ENCODE data around the gene VPS54. TPM values are rescaled to one million over a fixed set of nuclear protein-coding genes. Genes with fewer than 3 reads are reported as not detected.

The VPS54 gene
- total RNA-seq, 4 donors from 2014 or later, result 4.1 to 27.6 (median 18.6) TPM

DNA sequence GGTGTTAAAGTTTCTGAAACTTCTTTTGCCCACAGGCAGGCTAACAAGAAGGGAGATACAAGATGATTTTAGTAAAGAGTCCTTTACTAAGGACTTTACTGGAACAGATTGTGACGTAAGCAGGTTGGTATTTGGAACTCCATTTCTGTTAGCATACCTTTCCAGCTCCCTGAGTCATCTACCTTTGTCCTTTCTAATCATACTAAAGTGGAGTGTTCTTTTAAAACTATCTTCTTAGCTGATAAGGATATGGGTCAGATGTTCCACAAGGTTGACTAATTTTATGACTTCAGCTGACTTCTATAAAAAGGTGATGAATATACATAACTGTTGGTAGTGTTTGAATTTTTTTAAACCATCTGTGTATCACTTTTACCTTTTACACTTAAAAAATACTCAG lies 156.4 kb downstream of the VPS54 start:
- no peaks in the 10 kb centered on the region for H3K9me3 ChIP-seq
- in situ Hi-C loops (cut with MboI; ENCODE audit: low pct_ligation_motif_present in 1 of 4, low pct_unique_long_range_greater_than_20kb in 1 of 4, low sequenced_read_pairs in 3 of 4), result loop anchor here in 3 of 4 donors (10.0 to 25.0 kb wide), 3 partner anchors 168 to 276 kb away; partner anchors contain the start of genes MDH1 (in 1 of the 3) and WDPCP (in 1 of the 3)
- H3K4me3 ChIP-seq, result no peak overlapping the region
- H3K27me3 ChIP-seq, result no peaks in the 10 kb centered on the region
- TF ChIP-seq POLR2AphosphoS5 (IDR thresholded peaks at IDR 0.05) (peak in 2 of 3 donors; percentile 43 to 53), POLR2A (IDR thresholded peaks at IDR 0.05) (no peak), EP300 (IDR thresholded peaks at IDR 0.05; ENCODE audit: low read depth) (peak; percentile 26)
- TF ChIP-seq, protein P1, sequence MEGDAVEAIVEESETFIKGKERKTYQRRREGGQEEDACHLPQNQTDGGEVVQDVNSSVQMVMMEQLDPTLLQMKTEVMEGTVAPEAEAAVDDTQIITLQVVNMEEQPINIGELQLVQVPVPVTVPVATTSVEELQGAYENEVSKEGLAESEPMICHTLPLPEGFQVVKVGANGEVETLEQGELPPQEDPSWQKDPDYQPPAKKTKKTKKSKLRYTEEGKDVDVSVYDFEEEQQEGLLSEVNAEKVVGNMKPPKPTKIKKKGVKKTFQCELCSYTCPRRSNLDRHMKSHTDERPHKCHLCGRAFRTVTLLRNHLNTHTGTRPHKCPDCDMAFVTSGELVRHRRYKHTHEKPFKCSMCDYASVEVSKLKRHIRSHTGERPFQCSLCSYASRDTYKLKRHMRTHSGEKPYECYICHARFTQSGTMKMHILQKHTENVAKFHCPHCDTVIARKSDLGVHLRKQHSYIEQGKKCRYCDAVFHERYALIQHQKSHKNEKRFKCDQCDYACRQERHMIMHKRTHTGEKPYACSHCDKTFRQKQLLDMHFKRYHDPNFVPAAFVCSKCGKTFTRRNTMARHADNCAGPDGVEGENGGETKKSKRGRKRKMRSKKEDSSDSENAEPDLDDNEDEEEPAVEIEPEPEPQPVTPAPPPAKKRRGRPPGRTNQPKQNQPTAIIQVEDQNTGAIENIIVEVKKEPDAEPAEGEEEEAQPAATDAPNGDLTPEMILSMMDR (IDR thresholded peaks at IDR 0.05), result no peak
- WGBS, 2 donors (ENCODE audit: low coverage in 1 of 2), result 63% methylated on average over 1 of the region's 1 CpG; no CpG with 5 or more reads in 1 of the 2 donors
- peaks cover 0 to 31% (median 13%) of the 10 kb centered on the region in 4 donors for H3K36me3 ChIP-seq
- DNase-seq, result no peak
- H3K27ac ChIP-seq, result peak overlapping the region in 3 of 4 donors; percentile 41 to 67 (median 45)
- intact Hi-C loops (cut with DNase I; ENCODE audit: low total_unique reads), result no loop called here
- H3K4me1 ChIP-seq, result peaks cover 5 to 43% (median 18%) of the 10 kb centered on the region in 4 donors

DNA sequence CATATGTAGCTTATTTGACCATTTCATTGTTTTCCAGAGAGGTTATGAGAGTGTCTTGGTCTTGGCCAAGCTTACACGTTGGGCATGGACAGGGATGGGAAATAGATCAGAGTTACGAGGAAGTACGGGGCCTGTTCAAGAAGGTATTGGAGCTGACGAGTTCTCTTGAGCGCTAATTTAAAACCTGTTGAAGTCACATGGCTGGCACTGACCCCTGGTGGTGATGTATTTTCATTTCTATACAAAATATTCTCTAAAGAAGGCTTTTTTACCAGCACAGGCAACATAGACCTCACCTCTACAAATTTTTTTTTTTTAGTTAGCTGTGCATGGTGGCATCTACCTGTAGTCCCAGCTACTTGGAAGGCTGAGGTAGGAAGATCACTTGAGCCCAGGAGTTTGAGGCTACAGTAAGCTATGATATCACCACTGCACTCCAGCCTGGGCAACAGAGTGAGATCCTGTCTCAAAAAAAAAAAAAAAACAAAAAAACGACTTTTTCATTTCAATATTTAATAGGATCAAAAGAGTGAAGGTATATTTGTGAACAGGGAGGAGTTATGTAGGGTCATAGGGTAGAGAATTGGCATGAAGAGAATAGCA lies 157.9 kb downstream of the VPS54 start:
- Histone ChIP-seq H3K4me1 (peaks cover 5 to 43% (median 18%) of the 10 kb centered on the region in 4 donors), H3K27ac (peak overlapping the region in 3 of 4 donors; percentile 13 to 67 (median 45)), H3K27me3 (no peaks in the 10 kb centered on the region), H3K4me3 (no peak overlapping the region), H3K36me3 (peaks cover 0 to 42% (median 14%) of the 10 kb centered on the region in 4 donors), H3K9me3 (no peaks in the 10 kb centered on the region)
- intact Hi-C loops (cut with DNase I; ENCODE audit: low total_unique reads) (no loop called here), in situ Hi-C loops (cut with MboI; ENCODE audit: low pct_ligation_motif_present in 1 of 4, low pct_unique_long_range_greater_than_20kb in 1 of 4, low sequenced_read_pairs in 3 of 4) (loop anchor here in 3 of 4 donors (10.0 to 25.0 kb wide), 3 partner anchors 167 to 274 kb away; partner anchors contain the start of genes MDH1 (in 1 of the 3) and WDPCP (in 1 of the 3))
- TF ChIP-seq EP300 (IDR thresholded peaks at IDR 0.05; ENCODE audit: low read depth) (no peak), POLR2AphosphoS5 (IDR thresholded peaks at IDR 0.05) (no peak), POLR2A (IDR thresholded peaks at IDR 0.05) (no peak)
- TF ChIP-seq, protein P1 (IDR thresholded peaks at IDR 0.05), result peak; percentile 50 to 66 (median 63)
- DNase-seq, result peak; percentile 56
- 32 to 37% methylated on average over 6 of the region's 6 CpGs for WGBS, 2 donors (ENCODE audit: low coverage in 1 of 2)

DNA sequence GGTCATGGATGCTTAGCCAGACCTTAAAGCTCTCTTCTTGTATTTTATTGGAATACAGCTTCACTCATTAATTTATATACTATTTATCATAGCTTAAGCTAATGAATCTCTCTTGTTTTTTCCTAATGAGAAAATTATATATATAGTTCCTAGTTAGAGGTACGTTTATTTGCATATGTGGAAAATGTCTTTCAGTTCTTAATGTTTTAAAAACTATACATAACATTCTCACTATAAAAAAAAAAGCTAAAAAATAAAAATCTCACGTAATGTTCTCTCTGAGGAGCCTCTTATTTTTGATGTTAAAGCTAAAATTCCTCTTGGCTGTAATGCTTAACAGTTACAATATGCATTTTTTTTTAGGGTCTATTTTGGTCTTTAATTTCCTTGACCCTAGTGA lies 160.9 kb downstream of the VPS54 start:
- H3K4me3 ChIP-seq, result no peak overlapping the region
- H3K27ac ChIP-seq, result no peak overlapping the region
- no peak for DNase-seq
- WGBS, 2 donors (ENCODE audit: low coverage in 1 of 2), result 91 to 94% methylated on average over 2 of the region's 2 CpGs
- in situ Hi-C loops (cut with MboI; ENCODE audit: low pct_ligation_motif_present in 1 of 4, low pct_unique_long_range_greater_than_20kb in 1 of 4, low sequenced_read_pairs in 3 of 4), result loop anchor here in 2 of 4 donors (10.0 to 25.0 kb wide), 3 partner anchors 163 to 271 kb away; partner anchors contain the start of genes MDH1 (in 1 of the 2) and WDPCP (in 1 of the 2)
- TF ChIP-seq POLR2AphosphoS5 (IDR thresholded peaks at IDR 0.05) (no peak), POLR2A (IDR thresholded peaks at IDR 0.05) (no peak)
- H3K9me3 ChIP-seq, result no peaks in the 10 kb centered on the region
- peaks cover 0 to 30% (median 11%) of the 10 kb centered on the region in 4 donors for H3K36me3 ChIP-seq
- H3K4me1 ChIP-seq, result peaks cover 15 to 55% (median 39%) of the 10 kb centered on the region in 4 donors
- no peaks in the 10 kb centered on the region for H3K27me3 ChIP-seq
- intact Hi-C loops (cut with DNase I; ENCODE audit: low total_unique reads), result no loop called here

DNA sequence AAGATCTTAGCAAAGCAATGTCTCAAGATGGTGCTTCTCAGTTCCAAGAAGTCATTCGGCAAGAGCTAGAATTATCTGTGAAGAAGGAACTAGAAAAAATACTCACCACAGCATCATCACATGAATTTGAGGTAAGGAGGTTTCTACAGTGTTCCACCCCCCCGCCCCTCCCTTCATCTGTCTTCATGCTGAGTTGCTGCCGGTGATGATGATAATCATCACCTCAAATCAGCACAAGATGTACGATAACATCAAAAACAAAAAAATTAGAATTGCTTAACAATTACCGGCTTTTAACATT lies 163.0 kb downstream of the VPS54 start:
- Histone ChIP-seq H3K27me3 (no peaks in the 10 kb centered on the region), H3K9me3 (no peaks in the 10 kb centered on the region), H3K4me1 (peaks cover 11 to 57% (median 39%) of the 10 kb centered on the region in 4 donors), H3K27ac (peak overlapping the region in 3 of 4 donors; percentile 10 to 74 (median 51)), H3K4me3 (no peak overlapping the region), H3K36me3 (peaks cover 0 to 22% (median 11%) of the 10 kb centered on the region in 4 donors)
- TF ChIP-seq, protein P1 (IDR thresholded peaks at IDR 0.05), result no peak
- 62 to 76% methylated on average over 5 of the region's 5 CpGs for WGBS, 2 donors (ENCODE audit: low coverage in 1 of 2)
- intact Hi-C loops (cut with DNase I; ENCODE audit: low total_unique reads), result no loop called here
- in situ Hi-C loops (cut with MboI; ENCODE audit: low pct_ligation_motif_present in 1 of 4, low pct_unique_long_range_greater_than_20kb in 1 of 4, low sequenced_read_pairs in 3 of 4), result loop anchor here in 2 of 4 donors (10.0 to 25.0 kb wide), 3 partner anchors 161 to 269 kb away; partner anchors contain the start of genes MDH1 (in 1 of the 2) and WDPCP (in 1 of the 2)
- no peak for DNase-seq
